WTC11 (cell line): Measurements from ENCODE around the gene DNAAF8. TPM values are rescaled to one million over a fixed set of nuclear protein-coding genes. Genes with fewer than 3 reads are reported as not detected.

Experiments
- ATAC-seq: fragments of 200-7000 bp; cut with Tn5 transposase; 2 replicates; pipeline ENCODE4 v1.10.0; 2021; ENCODE audit warnings: mild to moderate bottlenecking, moderate library complexity
- CTCF ChIA-PET: fragments of 300-600 bp; sonication (Branson Sonifier 250); formaldehyde crosslinking; loops from one replicate; lab custom pipeline; 2021; ENCODE audit warnings: antibody characterized with exemption; lab: Charles Lee
- POLR2A ChIA-PET: fragments of 350-600 bp; sonication (Branson Sonifier 250); formaldehyde crosslinking; loops from one replicate; lab custom pipeline; 2021; ENCODE audit warnings: antibody characterized with exemption; lab: Charles Lee
- DNase-seq: peaks from one replicate; pipeline ENCODE4 v3.0.0; 2021; ENCODE audit warnings: low spot score
- H3K27ac Mint-ChIP-seq: 2 replicates; pipeline ENCODE4 v1.8.0; 2021; ENCODE audit warnings: mixed read lengths
- H3K27me3 Mint-ChIP-seq: 2 replicates; pipeline ENCODE4 v1.8.0; 2021; ENCODE audit warnings: low read depth, mild to moderate bottlenecking, moderate library complexity, mixed read lengths
- H3K36me3 Mint-ChIP-seq: 2 replicates; pipeline ENCODE4 v1.8.0; 2021; ENCODE audit warnings: mixed read lengths
- H3K4me1 Mint-ChIP-seq: 2 replicates; pipeline ENCODE4 v1.8.0; 2022; ENCODE audit warnings: mixed read lengths
- H3K4me3 Mint-ChIP-seq: 2 replicates; pipeline ENCODE4 v1.8.0; 2021; ENCODE audit warnings: mild to moderate bottlenecking, moderate library complexity, mixed read lengths
- H3K9me3 Mint-ChIP-seq: 2 replicates; pipeline ENCODE4 v1.8.0; 2021; ENCODE audit warnings: mixed read lengths
- AR ChIP-seq: fragments of 250-450 bp; sonication (Bioruptor Pico); IDR thresholded peaks from 2 replicates; pipeline ENCODE4 v1.9.0; 2021; ENCODE audit warnings: mild to moderate bottlenecking
- CBFB ChIP-seq: sonication (generic); formaldehyde crosslinking; IDR thresholded peaks from 2 replicates; pipeline ENCODE4 v1.8.1; 2022; ENCODE audit warnings: mild to moderate bottlenecking, low read depth, missing genetic modification reagents
- CREB1 ChIP-seq: sonication (generic); formaldehyde crosslinking; IDR thresholded peaks from 2 replicates; pipeline ENCODE4 v1.8.0; 2023; ENCODE audit warnings: mild to moderate bottlenecking, missing genetic modification reagents
- HMGA2 ChIP-seq: fragments of 250-450 bp; sonication (Bioruptor Pico); IDR thresholded peaks from 2 replicates; pipeline ENCODE4 v1.4.0; 2021; ENCODE audit warnings: mild to moderate bottlenecking, moderate library complexity
- JUN ChIP-seq: sonication (generic); formaldehyde crosslinking; IDR thresholded peaks from 2 replicates; pipeline ENCODE4 v1.8.0; 2023; ENCODE audit warnings: mild to moderate bottlenecking, missing genetic modification reagents
- ZBTB43 ChIP-seq: sonication (generic); formaldehyde crosslinking; IDR thresholded peaks from 2 replicates; pipeline ENCODE4 v1.8.1; 2023; ENCODE audit warnings: mild to moderate bottlenecking, missing genetic modification reagents
- ZNF263 ChIP-seq: sonication (generic); formaldehyde crosslinking; IDR thresholded peaks from 2 replicates; pipeline ENCODE4 v1.8.1; 2022; ENCODE audit warnings: low read depth, mild to moderate bottlenecking, moderate library complexity, missing genetic modification reagents
- ZNF532 ChIP-seq: fragments of 250-450 bp; sonication (Bioruptor Pico); IDR thresholded peaks from 2 replicates; pipeline ENCODE4 v1.9.0; 2021; ENCODE audit warnings: mild to moderate bottlenecking, borderline replicate concordance
- total RNA-seq: library from RNA; stranded (reverse); gene quantifications from 3 replicates; pipeline ENCODE4 v1.2.3, GENCODE V29; 2021

Gene DNAAF8
- total RNA-seq, 1 experiment from 2014 or later = 0.09 TPM

GRCh38 chr16:4685292-4685691, 49.0 kb upstream of the DNAAF8 start (continued):
- TF ChIP-seq ZNF532 (CRISPR knock-in tag) (no peak), ZNF263 (CRISPR knock-in tag) (no peak), ZBTB43 (no peak)

- ATAC-seq (no peak), DNase-seq (no peak)
- H3K4me3 Mint-ChIP-seq = no peak overlapping the region
- H3K9me3 Mint-ChIP-seq = no peaks in the 10 kb centered on the region
- H3K36me3 Mint-ChIP-seq = peaks cover 9% of the 10 kb centered on the region
- ChIA-PET POLR2A (no interaction called here), CTCF (interaction anchor here (0.5 kb wide), 1 partner anchor 46 kb away, joined by 3 read pairs; no protein-coding TSS in a partner anchor)
- H3K4me1 Mint-ChIP-seq = no peaks in the 10 kb centered on the region
- H3K27me3 Mint-ChIP-seq = no peaks in the 10 kb centered on the region
- TF ChIP-seq ZNF263 (CRISPR knock-in tag) = no peak
- TF ChIP-seq ZNF532 (CRISPR knock-in tag) = no peak
- TF ChIP-seq CBFB (CRISPR knock-in tag) = no peak
- TF ChIP-seq AR (CRISPR knock-in tag) = no peak
- no peak for TF ChIP-seq CREB1
- TF ChIP-seq HMGA2 (CRISPR knock-in tag) = no peak
- no peak for TF ChIP-seq JUN (CRISPR knock-in tag)
- H3K27ac Mint-ChIP-seq = no peak overlapping the region
These were observed 48.4 kb upstream of the DNAAF8 start for GRCh38 chr16:4685776-4686496.
